ENCODE measurements around the gene ATXN2L. TPM values are rescaled to one million over a fixed set of nuclear protein-coding genes. Genes with fewer than 3 reads are reported as not detected.

Gene ATXN2L
- total RNA-seq, 2 donors from 2014 or later: 83.4 to 151 TPM

DNA sequence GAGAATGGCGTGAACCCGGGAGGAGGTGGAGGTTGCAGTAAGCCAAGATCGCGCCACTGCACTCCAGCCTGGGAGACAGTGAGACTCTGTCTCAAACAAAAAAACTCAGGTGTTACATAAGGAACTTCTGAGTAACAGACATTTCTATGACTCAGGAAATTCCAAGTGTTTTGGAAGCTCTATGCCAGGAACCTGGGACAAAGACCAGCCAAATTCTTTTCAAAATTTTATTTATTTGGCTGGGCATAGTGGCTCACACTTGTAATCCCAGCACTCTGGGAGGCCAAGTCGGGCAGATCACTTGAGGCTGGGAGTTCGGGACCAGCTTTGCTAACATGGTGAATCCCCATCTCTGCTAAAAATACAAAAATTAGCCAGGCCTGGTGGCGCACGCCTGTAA lies 35.6 kb downstream of the ATXN2L start:
- no peaks in the 10 kb centered on the region for H3K4me1 ChIP-seq (replicated peaks)
- H3K27me3 ChIP-seq (replicated peaks; ENCODE audit: insufficient read depth): no peaks in the 10 kb centered on the region
- no peak for TF ChIP-seq CTCF (IDR thresholded peaks at IDR 0.05)
- peak; percentile 11 for TF ChIP-seq POLR2AphosphoS5 (IDR thresholded peaks at IDR 0.05)
- no peak for TF ChIP-seq POLR2A (IDR thresholded peaks at IDR 0.05)
- no peaks in the 10 kb centered on the region for H3K9me3 ChIP-seq
- no peak for DNase-seq (ENCODE audit: low spot score)
- H3K4me3 ChIP-seq: no peak overlapping the region
- H3K36me3 ChIP-seq: no peaks in the 10 kb centered on the region
- 57% methylated on average over 8 of the region's 8 CpGs for WGBS
- H3K27ac ChIP-seq: no peak overlapping the region
- intact Hi-C loops (cut with DNase I): no loop called here

GRCh38 chr16:28859326-28859725 lies 36.5 kb downstream of the ATXN2L start:
- Histone ChIP-seq H3K4me3 (no peak overlapping the region), H3K36me3 (no peaks in the 10 kb centered on the region), H3K4me1 (replicated peaks) (no peaks in the 10 kb centered on the region), H3K27me3 (replicated peaks; ENCODE audit: insufficient read depth) (no peaks in the 10 kb centered on the region), H3K9me3 (no peaks in the 10 kb centered on the region), H3K27ac (no peak overlapping the region)
- intact Hi-C loops (cut with DNase I): no loop called here
- TF ChIP-seq POLR2A (IDR thresholded peaks at IDR 0.05): no peak
- no peak for TF ChIP-seq POLR2AphosphoS5 (IDR thresholded peaks at IDR 0.05)
- TF ChIP-seq CTCF (IDR thresholded peaks at IDR 0.05): no peak
- no peak for DNase-seq (ENCODE audit: low spot score)
- 87% methylated on average over 4 of the region's 4 CpGs for WGBS

DNA sequence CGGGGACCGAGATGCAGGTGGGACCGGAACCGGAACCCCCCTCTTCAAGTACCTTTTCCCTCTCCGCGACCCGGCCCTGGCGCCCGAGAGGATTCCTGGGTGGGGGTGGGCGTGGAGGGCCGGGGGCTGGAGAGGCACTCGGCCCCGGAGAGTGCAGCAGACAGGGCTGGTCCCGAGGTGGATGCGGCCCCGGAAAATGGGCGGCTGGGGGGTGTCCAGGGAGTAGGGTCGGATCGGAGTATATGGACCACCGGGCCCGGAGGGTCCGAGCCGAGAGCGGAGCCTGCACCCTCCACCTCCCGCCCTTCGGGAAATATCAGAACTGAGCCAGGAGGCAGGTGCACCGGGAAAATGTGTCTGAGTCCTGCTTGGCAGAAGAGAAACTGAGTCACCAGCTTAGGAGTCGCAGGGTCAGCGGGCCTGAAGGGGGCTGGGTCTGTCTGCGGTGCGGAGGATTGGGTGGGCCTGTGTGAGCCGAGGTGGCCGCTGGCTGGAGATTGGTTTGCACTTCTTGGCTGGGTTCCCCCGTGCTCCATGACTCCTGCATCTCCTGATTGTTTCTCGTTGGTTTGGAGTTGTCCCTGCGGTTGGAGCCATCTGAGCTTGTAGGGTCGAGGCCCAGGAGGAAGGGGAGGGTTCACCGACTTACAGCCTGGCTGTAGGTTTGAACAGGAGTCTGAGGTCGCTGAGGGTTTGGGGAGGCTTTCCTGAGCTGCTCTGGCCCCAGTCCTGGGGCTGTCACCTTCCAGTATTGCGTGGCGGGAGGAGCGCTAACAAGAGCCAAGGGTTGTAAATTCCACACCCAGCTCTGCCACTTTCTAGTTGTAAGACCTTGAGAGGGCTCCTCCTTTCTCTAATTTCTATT lies 41.4 kb downstream of the ATXN2L start:
- H3K27ac ChIP-seq: peak overlapping the region; percentile 81 to 86
- no peak for TF ChIP-seq POLR2AphosphoS5 (IDR thresholded peaks at IDR 0.05)
- TF ChIP-seq CTCF (IDR thresholded peaks at IDR 0.05): no peak
- no peak for TF ChIP-seq POLR2A (IDR thresholded peaks at IDR 0.05)
- no peaks in the 10 kb centered on the region for H3K9me3 ChIP-seq
- H3K27me3 ChIP-seq (replicated peaks; ENCODE audit: insufficient read depth): no peaks in the 10 kb centered on the region
- WGBS: 1% methylated on average over 42 of the region's 42 CpGs
- no peak for DNase-seq (ENCODE audit: low spot score)
- H3K4me1 ChIP-seq (replicated peaks): no peaks in the 10 kb centered on the region
- peak overlapping the region; percentile 84 to 85 for H3K4me3 ChIP-seq
- H3K36me3 ChIP-seq: peaks cover 0 to 11% of the 10 kb centered on the region in 2 donors
- intact Hi-C loops (cut with DNase I): loop anchor here (5.0 kb wide), 1 partner anchor 83 kb away; no protein-coding TSS in a partner anchor

- no peak overlapping the region for H3K27ac ChIP-seq
- H3K9me3 ChIP-seq: no peaks in the 10 kb centered on the region
- no peak for DNase-seq (ENCODE audit: low spot score)
- WGBS: 78% methylated on average over 12 of the region's 12 CpGs
- no peak for TF ChIP-seq POLR2AphosphoS5 (IDR thresholded peaks at IDR 0.05)
- TF ChIP-seq CTCF (IDR thresholded peaks at IDR 0.05): no peak
- TF ChIP-seq POLR2A (IDR thresholded peaks at IDR 0.05): no peak
- H3K4me3 ChIP-seq: no peak overlapping the region
- H3K36me3 ChIP-seq: peaks cover under 1 to 11% of the 10 kb centered on the region in 2 donors
- no peaks in the 10 kb centered on the region for H3K27me3 ChIP-seq (replicated peaks; ENCODE audit: insufficient read depth)
- intact Hi-C loops (cut with DNase I): no loop called here
- no peaks in the 10 kb centered on the region for H3K4me1 ChIP-seq (replicated peaks)
Measured at GRCh38 chr16:28865001-28865688, 42.3 kb downstream of the ATXN2L start.

Measured in prostate gland (tissue), 2 donors.